GM12878 (cell line): ENCODE results near the gene ANTKMT. TPM values are rescaled to one million over a fixed set of nuclear protein-coding genes. Genes with fewer than 3 reads are reported as not detected.

Experiments used
- BRCA1 ChIP-seq: IDR thresholded peaks from 2 replicates; pipeline ENCODE4 v1.6.1; 2011; ENCODE audit warnings: low read depth, low read length, improper control_type of control experiment
- IKZF1 ChIP-seq: fragments of 450-650 bp; conservative IDR thresholded peaks from 2 replicates; pipeline ENCODE4 v1.6.1; 2017; ENCODE audit warnings: antibody characterized with exemption, mild to moderate bottlenecking
- MEF2B ChIP-seq: fragments of 450-650 bp; IDR thresholded peaks from 2 replicates; pipeline ENCODE4 v1.6.1; 2018; ENCODE audit warnings: mild to moderate bottlenecking, moderate library complexity; ENCODE audit not compliant: partially characterized antibody, poor library complexity, severe bottlenecking
- MXI1 ChIP-seq: fragments of 150-350 bp; IDR thresholded peaks from 2 replicates; pipeline ENCODE4 v1.6.1; 2011; ENCODE audit warnings: low read depth, mild to moderate bottlenecking, inconsistent platforms, low read length, improper control_type of control experiment
- SIN3A ChIP-seq: IDR thresholded peaks from 2 replicates; pipeline ENCODE4 v1.6.1; 2012; ENCODE audit warnings: low read depth, low read length, improper control_type of control experiment
- ZNF384 ChIP-seq: IDR thresholded peaks from 2 replicates; pipeline ENCODE4 v1.6.1; 2012; ENCODE audit warnings: low read depth, mild to moderate bottlenecking, low read length, improper control_type of control experiment, borderline replicate concordance
- ZNF687 ChIP-seq: fragments of 450-650 bp; IDR thresholded peaks from 2 replicates; pipeline ENCODE4 v1.6.1; 2017; ENCODE audit warnings: mild to moderate bottlenecking, moderate library complexity
- polyA plus RNA-seq, 11 experiments: library from polyadenylated mRNA; depleted of rRNA in 4 of 11; unstranded in 6 of 11; stranded (reverse) in 5 of 11; fragments of >200 nt; fragmentation: Nextera tagmentation in 4 of 11; fragmentation: Illumina TruSeq in 1 of 11; extraction: Ambion mirVana in 4 of 11; extraction: Trizol in 1 of 11; gene quantifications; 1 replicate in 1 of 11; 2 replicates in 10 of 11; pipeline versions ENCODE4 v1.2.1 to v1.2.3, GENCODE V29; 2011 to 2016; ENCODE audit warnings: inconsistent platforms in 2 of 11, missing spikeins in 2 of 11, low read depth in 1 of 11
- total RNA-seq, 4 experiments: library from RNA; depleted of rRNA in 3 of 4; stranded (reverse); fragments of >200 nt in 3 of 4; fragmentation: Illumina TruSeq in 1 of 4; extraction: Trizol in 1 of 4; gene quantifications; 2 replicates each; pipeline versions ENCODE4 v1.2.1 to v1.2.3, GENCODE V29; 2013 to 2021

ANTKMT gene
- total and polyA plus RNA-seq, 10 of the 15 experiments (the other 5 are each of a cell fraction or from before 2014, with no cell fraction given), result 0.58 to 60.5 (median 25.8) TPM

- TF ChIP-seq ZNF687, result peak; percentile 60; the same call in 1 of the 2 replicates
- no peak for TF ChIP-seq BRCA1
- no peak for TF ChIP-seq ZNF384
- TF ChIP-seq SIN3A, result 0 out of 2 replicates have a peak, but pooled peaks have one; percentile 45
- peak; percentile 29; the same call in 1 of the 2 replicates for TF ChIP-seq IKZF1
- peak; percentile 29 for TF ChIP-seq MEF2B
- TF ChIP-seq MXI1, result peak; percentile 95
Observed at GRCh38 chr16:728131-728889, 7.4 kb downstream of the ANTKMT start (continued).
